ENCODE measurements around the gene FOXJ3.

GRCh38 chr1:42332877-42333276 is 2.2 kb downstream of the FOXJ3 start:
- TF ChIP-seq ZNF384 (IDR thresholded peaks at IDR 0.05), result no peak
- TF ChIP-seq SP1 (IDR thresholded peaks at IDR 0.05), result no peak
- TF ChIP-seq FOXA1 (IDR thresholded peaks at IDR 0.05), result no peak
- TF ChIP-seq FOXM1 (IDR thresholded peaks at IDR 0.05; ENCODE audit: borderline replicate concordance), result no peak
- TF ChIP-seq ELF4 (IDR thresholded peaks at IDR 0.05), result no peak
- TF ChIP-seq SUZ12 (IDR thresholded peaks at IDR 0.05), result no peak
- TF ChIP-seq CTBP1 (IDR thresholded peaks at IDR 0.05; ENCODE audit: borderline replicate concordance), result no peak
- TF ChIP-seq ARNT (IDR thresholded peaks at IDR 0.05), result no peak
- TF ChIP-seq HDGF (IDR thresholded peaks at IDR 0.05; ENCODE audit: borderline replicate concordance), result no peak
- TF ChIP-seq L3MBTL2 (conservative IDR thresholded peaks at IDR 0.05), result no peak
- TF ChIP-seq BHLHE40 (IDR thresholded peaks at IDR 0.05; ENCODE audit: borderline replicate concordance), result no peak
- TF ChIP-seq PKNOX1 (IDR thresholded peaks at IDR 0.05), result no peak
- no peak for TF ChIP-seq LEF1 (IDR thresholded peaks at IDR 0.05; ENCODE audit: borderline replicate concordance)
